Keratinocyte (primary cell): ENCODE data around the gene TRA2A. TPM values are rescaled to one million over a fixed set of nuclear protein-coding genes. Genes with fewer than 3 reads are reported as not detected.
A peak's percentile ranks its signal among the peaks of the same experiment; 100 is the strongest.

Experiments
- DNase-seq: peaks from one replicate; pipeline ENCODE4 v3.0.0-alpha.2; 2011; ENCODE audit warnings: low read depth, missing footprints, low spot score
- FAIRE-seq: peaks from 2 replicates; lab custom pipeline; 2011; peaks lifted over from hg19 to GRCh38; lab: Jason Lieb, UNC
- H2AFZ ChIP-seq: 2 replicates; pipeline ENCODE4 v1.6.0; 2012; ENCODE audit warnings: low read length, control low read depth, inconsistent platforms; ENCODE audit not compliant: control insufficient read depth
- H3K27ac ChIP-seq: 2 replicates; pipeline ENCODE4 v1.5.1; 2011; ENCODE audit warnings: low read length; ENCODE audit not compliant: control insufficient read depth, insufficient read depth
- H3K27me3 ChIP-seq: 3 replicates; pipeline ENCODE4 v1.6.0; 2011; ENCODE audit warnings: low read length; ENCODE audit not compliant: control insufficient read depth, insufficient read depth; ENCODE audit errors: extremely low read depth
- H3K36me3 ChIP-seq, 2 experiments: 2 replicates in 1 of 2; 3 replicates in 1 of 2; pipeline ENCODE4 v1.5.1; 2011; ENCODE audit warnings: low read length in 2 of 2, mild to moderate bottlenecking in 1 of 2; ENCODE audit not compliant: control insufficient read depth in 2 of 2, insufficient read depth in 2 of 2; ENCODE audit errors: extremely low read depth in 1 of 2
- H3K4me1 ChIP-seq: 3 replicates; pipeline ENCODE4 v1.5.1; 2011; ENCODE audit warnings: low read length; ENCODE audit not compliant: control insufficient read depth, insufficient read depth; ENCODE audit errors: extremely low read depth
- H3K4me2 ChIP-seq: 3 replicates; pipeline ENCODE4 v1.6.0; 2011; ENCODE audit warnings: low read depth, low read length; ENCODE audit not compliant: control insufficient read depth, insufficient read depth; ENCODE audit errors: extremely low read depth
- H3K4me3 ChIP-seq, 3 experiments: fragments of 200-600 bp in 1 of 3; sonication (generic) in 1 of 3; 2 replicates in 2 of 3; 3 replicates in 1 of 3; pipeline ENCODE4 v1.5.1; 2011 to 2016; ENCODE audit warnings: low read length in 3 of 3, mild to moderate bottlenecking in 3 of 3, control low read depth in 2 of 3, inconsistent platforms in 1 of 3, low read depth in 1 of 3, mixed read lengths in 1 of 3, mixed run types in 1 of 3, moderate library complexity in 1 of 3; ENCODE audit not compliant: control insufficient read depth in 2 of 3, insufficient read depth in 2 of 3; ENCODE audit errors: extremely low read depth in 1 of 3
- H3K79me2 ChIP-seq: 2 replicates; pipeline ENCODE4 v1.6.0; 2012; ENCODE audit warnings: low read length; ENCODE audit not compliant: control insufficient read depth, insufficient read depth
- H3K9ac ChIP-seq: 3 replicates; pipeline ENCODE4 v1.6.0; 2011; ENCODE audit warnings: low read length; ENCODE audit not compliant: control insufficient read depth, insufficient read depth; ENCODE audit errors: extremely low read depth
- H3K9me1 ChIP-seq: 3 replicates; pipeline ENCODE4 v1.6.0; 2011; ENCODE audit warnings: low read length; ENCODE audit not compliant: control insufficient read depth, insufficient read depth; ENCODE audit errors: extremely low read depth
- H3K9me3 ChIP-seq: 2 replicates; pipeline ENCODE4 v1.5.1; 2012; ENCODE audit warnings: low read depth, low read length; ENCODE audit not compliant: control insufficient read depth
- H4K20me1 ChIP-seq: 3 replicates; pipeline ENCODE4 v1.6.0; 2011; ENCODE audit warnings: low read length; ENCODE audit not compliant: control insufficient read depth, insufficient read depth; ENCODE audit errors: extremely low read depth
- EZH2 ChIP-seq: IDR thresholded peaks from one replicate; pipeline ENCODE4 v1.6.1; 2012; ENCODE audit warnings: inconsistent platforms, mild to moderate bottlenecking, low read length, moderate library complexity
- dilution Hi-C: fragments of 300-500 bp; cut with MboI; formaldehyde crosslinking; loops from one replicate; pipeline ENCODE4 v1.7.0; 2020; ENCODE audit warnings: low sequenced_read_pairs; ENCODE audit not compliant: extremely low pct_ligation_motif_present
- polyA plus RNA-seq, 5 experiments: library from polyadenylated mRNA; depleted of rRNA in 3 of 5; stranded (reverse) in 3 of 5; stranded (forward) in 1 of 5; unstranded in 1 of 5; fragments of >200 nt; gene quantifications; 1 replicate in 1 of 5; 2 replicates in 3 of 5; 3 replicates in 1 of 5; pipeline versions ENCODE4 v1.2.1 to v1.2.3, GENCODE V29; 2011 to 2012; ENCODE audit warnings: missing spikeins in 2 of 5, low read depth in 1 of 5, low replicate concordance in 1 of 5
- TF ChIP-seq, protein P1 (sequence below), 3 experiments: IDR thresholded peaks in 1 of 3; conservative IDR thresholded peaks in 1 of 3; optimal IDR thresholded peaks in 1 of 3; 2 replicates in 2 of 3; 3 replicates in 1 of 3; pipeline versions ENCODE3 to v1.5.1; 2011; ENCODE audit warnings: low read length in 3 of 3, mild to moderate bottlenecking in 3 of 3, moderate library complexity in 2 of 3, control low read depth in 1 of 3, inconsistent platforms in 1 of 3; ENCODE audit not compliant: insufficient read depth in 2 of 3; ENCODE audit errors: extremely low read depth in 1 of 3

The TRA2A gene
- polyA plus RNA-seq, 1 donor (not counting 4 experiments of a cell fraction or from before 2014, with no cell fraction given): 92.6 TPM

DNA sequence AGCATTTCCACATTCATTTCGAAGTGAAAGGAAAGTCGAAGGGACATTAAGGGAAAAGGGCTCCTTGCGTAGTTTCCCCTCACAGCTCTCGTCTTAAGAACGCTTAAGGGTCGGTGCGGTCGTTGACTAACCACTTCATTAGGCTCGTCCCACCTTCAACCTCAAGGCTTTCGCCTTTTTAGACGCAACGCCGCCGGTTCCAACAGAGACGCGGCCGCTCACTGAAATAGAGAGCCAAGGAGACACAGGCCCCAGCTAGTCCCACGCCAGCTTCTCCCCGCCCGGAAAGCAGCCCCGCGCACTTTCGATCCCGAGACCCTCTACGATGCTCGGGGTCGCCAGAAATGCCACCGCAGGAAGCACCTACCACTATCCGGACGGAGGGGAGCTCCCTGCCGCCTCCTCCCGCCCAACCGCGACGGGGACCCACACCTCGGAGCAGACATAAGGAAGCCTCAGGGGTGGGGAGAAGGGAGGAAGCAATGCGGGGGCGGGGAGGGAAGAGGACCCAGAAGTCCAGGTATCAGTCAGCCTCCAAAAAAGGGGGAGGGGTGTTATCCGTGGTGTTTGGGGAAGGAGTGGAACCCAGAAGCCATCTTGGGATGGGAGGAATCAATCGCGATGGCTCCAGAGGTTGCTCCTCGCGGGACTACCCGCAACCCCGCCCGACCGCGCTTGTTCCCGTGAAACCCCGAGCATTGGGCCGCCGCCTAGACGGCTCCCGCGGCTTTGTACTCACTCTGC lies 559 bp downstream of the TRA2A start:
- H3K27me3 ChIP-seq: no peaks in the 10 kb centered on the region
- peaks cover 56% of the 10 kb centered on the region for H3K79me2 ChIP-seq
- peak overlapping the region; percentile 97 for H3K9ac ChIP-seq
- H3K4me1 ChIP-seq: peaks cover 8% of the 10 kb centered on the region
- no peaks in the 10 kb centered on the region for H3K9me1 ChIP-seq
- no peak for FAIRE-seq
- H3K27ac ChIP-seq: peak overlapping the region; percentile 95
- peak overlapping the region; percentile 67 to 95 (median 88) for H3K4me3 ChIP-seq
- no peaks in the 10 kb centered on the region for H3K9me3 ChIP-seq
- no peak overlapping the region for H2AFZ ChIP-seq
- peaks cover 16% of the 10 kb centered on the region for H4K20me1 ChIP-seq
- peaks cover 0 to 6% of the 10 kb centered on the region in 2 experiments for H3K36me3 ChIP-seq
- TF ChIP-seq, protein P1, sequence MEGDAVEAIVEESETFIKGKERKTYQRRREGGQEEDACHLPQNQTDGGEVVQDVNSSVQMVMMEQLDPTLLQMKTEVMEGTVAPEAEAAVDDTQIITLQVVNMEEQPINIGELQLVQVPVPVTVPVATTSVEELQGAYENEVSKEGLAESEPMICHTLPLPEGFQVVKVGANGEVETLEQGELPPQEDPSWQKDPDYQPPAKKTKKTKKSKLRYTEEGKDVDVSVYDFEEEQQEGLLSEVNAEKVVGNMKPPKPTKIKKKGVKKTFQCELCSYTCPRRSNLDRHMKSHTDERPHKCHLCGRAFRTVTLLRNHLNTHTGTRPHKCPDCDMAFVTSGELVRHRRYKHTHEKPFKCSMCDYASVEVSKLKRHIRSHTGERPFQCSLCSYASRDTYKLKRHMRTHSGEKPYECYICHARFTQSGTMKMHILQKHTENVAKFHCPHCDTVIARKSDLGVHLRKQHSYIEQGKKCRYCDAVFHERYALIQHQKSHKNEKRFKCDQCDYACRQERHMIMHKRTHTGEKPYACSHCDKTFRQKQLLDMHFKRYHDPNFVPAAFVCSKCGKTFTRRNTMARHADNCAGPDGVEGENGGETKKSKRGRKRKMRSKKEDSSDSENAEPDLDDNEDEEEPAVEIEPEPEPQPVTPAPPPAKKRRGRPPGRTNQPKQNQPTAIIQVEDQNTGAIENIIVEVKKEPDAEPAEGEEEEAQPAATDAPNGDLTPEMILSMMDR (optimal IDR thresholded peaks at IDR 0.05 in 1 of 3, IDR thresholded peaks at IDR 0.05 in 1 of 3, conservative IDR thresholded peaks at IDR 0.05 in 1 of 3; ENCODE audit: extremely low read depth in 1 of 3, insufficient read depth in 2 of 3, low read length in 3 of 3): no peak
- no peak for TF ChIP-seq EZH2
- dilution Hi-C loops: no loop called here
- no peak for DNase-seq
- H3K4me2 ChIP-seq: peak overlapping the region; percentile 86

DNA sequence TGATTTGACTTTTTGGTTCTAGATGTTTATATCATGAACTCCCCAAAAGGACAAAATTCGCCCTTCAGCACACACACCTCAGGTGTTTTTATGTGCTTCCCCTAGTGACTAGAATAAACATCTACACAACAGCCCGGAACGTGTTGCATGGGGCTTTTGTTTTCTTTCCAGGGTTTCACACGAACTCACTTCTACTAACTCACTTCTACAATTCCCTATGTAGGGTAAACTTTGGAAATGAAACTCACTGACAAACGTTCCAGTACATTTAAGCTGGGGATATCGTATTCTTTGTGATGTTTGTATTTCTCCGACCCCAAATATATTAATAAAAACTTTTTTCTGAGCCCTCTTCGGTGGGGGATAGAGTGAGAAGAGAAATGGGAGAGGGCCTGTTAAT lies 1.4 kb downstream of the TRA2A start:
- H3K27ac ChIP-seq: peak overlapping the region; percentile 95
- no peaks in the 10 kb centered on the region for H3K9me3 ChIP-seq
- H3K4me2 ChIP-seq: peak overlapping the region; percentile 86
- peaks cover 17% of the 10 kb centered on the region for H4K20me1 ChIP-seq
- peaks cover 64% of the 10 kb centered on the region for H3K79me2 ChIP-seq
- no peaks in the 10 kb centered on the region for H3K27me3 ChIP-seq
- TF ChIP-seq, protein P1 (optimal IDR thresholded peaks at IDR 0.05 in 1 of 3, IDR thresholded peaks at IDR 0.05 in 1 of 3, conservative IDR thresholded peaks at IDR 0.05 in 1 of 3; ENCODE audit: extremely low read depth in 1 of 3, insufficient read depth in 2 of 3, low read length in 3 of 3): peak in 1 of 3 experiments; percentile 22
- no peak for TF ChIP-seq EZH2
- H3K4me1 ChIP-seq: peaks cover 8% of the 10 kb centered on the region
- peaks cover 0 to 6% of the 10 kb centered on the region in 2 experiments for H3K36me3 ChIP-seq
- peak overlapping the region; percentile 67 to 95 (median 88) for H3K4me3 ChIP-seq
- FAIRE-seq (no peak), DNase-seq (no peak)
- peak overlapping the region; percentile 97 for H3K9ac ChIP-seq
- dilution Hi-C loops: no loop called here
- no peaks in the 10 kb centered on the region for H3K9me1 ChIP-seq
- H2AFZ ChIP-seq: no peak overlapping the region
